Right renal pelvis (tissue), 4 donors: ENCODE measurements around the gene MRM1. TPM values are rescaled to one million over a fixed set of nuclear protein-coding genes. Genes with fewer than 3 reads are reported as not detected.
A peak's percentile ranks its signal among the peaks of the same experiment; 100 is the strongest.

ENCODE experiments used
- DNase-seq, 4 donors: peaks; one replicate each; pipeline ENCODE4 v3.0.0-alpha.2; 2013; ENCODE audit warnings: low read depth in 4 of 4, low spot score in 3 of 4, missing footprints in 1 of 4
- polyA plus RNA-seq, 4 donors: library from polyadenylated mRNA; unstranded; fragments of 120-200 nt; gene quantifications; one replicate each; pipeline ENCODE4 v1.2.1, GENCODE V29; 2013; ENCODE audit not compliant: insufficient read length in 4 of 4

Gene MRM1
- polyA plus RNA-seq, 4 donors = 3.7 to 4.9 (median 4.1) TPM

GRCh38 chr17:36629252-36629847, 28.0 kb downstream of the MRM1 start:
- peak in 2 of 4 donors; percentile 42 to 64 for DNase-seq

GRCh38 chr17:36629970-36630502, 28.7 kb downstream of the MRM1 start:
- DNase-seq = no peak

GRCh38 chr17:36631022-36631421, 29.6 kb downstream of the MRM1 start:
- no peak for DNase-seq

- DNase-seq = no peak
These were observed 31.8 kb downstream of the MRM1 start for GRCh38 chr17:36632916-36633771.

- DNase-seq = no peak
These were observed 39.0 kb downstream of the MRM1 start for GRCh38 chr17:36640346-36640745.

- no peak for DNase-seq
These were observed 39.5 kb downstream of the MRM1 start for GRCh38 chr17:36640836-36641235.

DNA sequence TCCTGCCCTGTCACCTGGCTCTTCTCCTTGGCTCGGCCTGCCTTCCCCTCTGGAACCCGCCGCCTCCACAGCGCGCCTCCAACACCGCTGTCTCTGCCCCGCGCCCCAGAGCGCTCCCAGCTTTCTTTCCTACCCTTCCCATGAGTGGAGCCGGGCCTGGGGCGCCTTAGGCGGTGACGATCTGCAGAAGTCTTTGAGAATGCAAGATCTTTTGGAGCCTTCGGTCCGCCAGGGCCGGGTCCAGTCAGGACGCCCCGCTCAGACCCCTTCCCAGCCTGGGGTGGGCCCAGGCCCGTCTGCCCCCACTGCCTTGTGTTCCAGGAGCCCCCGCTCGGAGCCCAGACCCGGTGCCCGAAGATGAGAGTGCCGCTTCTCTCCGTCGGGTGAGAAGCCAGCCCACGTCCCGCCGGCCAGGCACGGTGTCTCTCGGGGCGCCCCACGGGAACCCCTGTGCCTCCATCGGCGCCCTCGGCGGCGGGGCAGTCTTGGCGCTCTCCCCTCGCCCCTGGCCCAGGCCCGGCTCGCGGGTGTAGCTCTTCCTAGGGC, 40.0 kb downstream of the MRM1 start:
- DNase-seq = no peak

DNA sequence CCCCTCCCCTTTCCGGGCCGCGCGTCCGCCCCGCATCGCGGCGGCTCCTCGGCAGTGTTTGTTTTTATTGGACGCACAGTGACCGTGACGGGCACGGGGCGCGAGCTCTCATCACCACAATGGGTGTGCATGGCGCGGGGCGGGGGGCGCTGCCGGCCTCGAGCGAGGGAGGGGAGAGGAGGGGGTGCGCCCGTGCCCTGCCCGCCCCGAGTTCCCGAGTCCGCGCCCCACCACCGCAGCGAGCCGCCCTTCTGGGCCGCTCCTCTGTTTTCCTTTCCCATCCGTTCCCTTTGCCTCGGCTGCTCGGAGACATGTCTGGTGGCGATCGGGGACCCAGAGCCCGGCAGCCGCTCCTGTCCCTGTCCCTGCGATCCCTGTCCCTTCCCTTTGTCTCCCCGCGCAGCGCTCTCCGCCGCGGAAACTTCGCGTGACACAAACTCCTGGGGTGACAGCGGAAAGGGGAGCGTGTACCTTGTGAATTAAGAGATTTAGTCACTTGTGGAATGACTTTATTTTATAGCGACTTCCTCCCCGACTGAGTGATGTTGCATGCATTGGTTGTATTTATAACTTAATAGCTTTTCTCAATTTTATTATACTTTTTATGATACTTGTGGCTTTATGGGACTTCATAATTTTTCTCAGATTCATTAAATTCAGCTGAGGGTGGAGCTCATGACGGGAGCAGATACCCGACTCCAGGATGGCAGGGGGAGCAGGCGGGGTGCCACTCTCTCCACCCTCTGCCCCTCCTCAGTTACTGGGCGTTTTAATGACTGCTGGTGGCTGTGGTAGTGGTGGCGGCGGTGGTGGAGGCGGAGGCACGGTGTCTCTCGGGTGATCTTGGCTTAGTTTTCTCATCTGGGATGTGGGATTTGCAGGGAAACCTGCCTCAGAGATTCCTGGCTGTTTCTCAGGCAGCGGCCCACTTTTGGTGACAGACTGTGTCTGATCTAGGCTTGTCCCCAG, 40.8 kb downstream of the MRM1 start:
- DNase-seq = no peak

DNA sequence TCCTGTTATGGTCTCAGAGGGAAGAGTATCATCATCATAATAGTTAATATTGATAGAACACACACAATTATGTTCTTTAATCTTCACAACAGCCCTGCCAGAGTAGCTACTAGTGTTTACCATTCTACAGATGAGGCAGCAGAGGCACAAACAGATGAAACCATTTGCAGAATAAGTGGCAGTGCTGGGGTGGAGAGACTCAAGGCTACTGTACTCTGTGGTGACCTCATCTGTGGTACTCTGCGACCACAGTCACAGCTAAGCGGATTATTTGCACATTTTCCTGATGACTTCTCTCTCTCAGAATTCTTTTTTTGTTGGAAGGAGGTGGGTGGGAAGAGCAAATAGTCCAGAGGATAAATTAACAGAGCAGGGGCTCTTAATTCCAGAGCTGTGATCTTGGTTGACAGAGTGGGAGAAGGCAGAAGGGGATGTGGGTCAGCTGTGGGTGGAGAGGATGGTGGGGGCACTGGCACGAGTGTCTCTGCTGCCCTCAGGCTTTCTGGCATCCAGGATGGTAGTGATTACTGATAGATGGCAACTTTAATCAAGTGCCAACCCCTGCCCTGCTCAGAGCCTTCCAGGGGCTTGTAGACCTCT, 41.8 kb downstream of the MRM1 start:
- no peak for DNase-seq

DNA sequence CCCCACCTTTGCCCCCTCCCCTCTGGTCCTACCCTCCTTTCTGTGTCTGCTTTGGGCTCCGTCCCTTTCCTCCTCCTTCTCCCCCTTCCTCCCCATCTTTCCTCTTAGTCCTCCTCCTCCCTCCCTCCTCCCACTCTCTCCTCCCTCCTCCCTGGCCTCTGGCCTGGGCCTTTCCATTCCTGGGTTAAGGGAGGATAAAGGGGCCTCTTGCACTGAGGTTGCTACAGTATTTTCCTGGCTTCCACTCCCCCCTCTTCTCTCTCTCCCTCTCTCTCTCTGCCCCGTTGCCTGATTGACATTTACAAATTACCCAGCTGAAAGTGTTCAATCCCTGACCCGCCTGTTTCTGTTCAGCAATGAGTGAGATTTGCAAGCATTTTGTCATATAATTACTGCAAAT, 44.0 kb downstream of the MRM1 start:
- no peak for DNase-seq

GRCh38 chr17:36647636-36648035, 46.3 kb downstream of the MRM1 start:
- DNase-seq = no peak

DNA sequence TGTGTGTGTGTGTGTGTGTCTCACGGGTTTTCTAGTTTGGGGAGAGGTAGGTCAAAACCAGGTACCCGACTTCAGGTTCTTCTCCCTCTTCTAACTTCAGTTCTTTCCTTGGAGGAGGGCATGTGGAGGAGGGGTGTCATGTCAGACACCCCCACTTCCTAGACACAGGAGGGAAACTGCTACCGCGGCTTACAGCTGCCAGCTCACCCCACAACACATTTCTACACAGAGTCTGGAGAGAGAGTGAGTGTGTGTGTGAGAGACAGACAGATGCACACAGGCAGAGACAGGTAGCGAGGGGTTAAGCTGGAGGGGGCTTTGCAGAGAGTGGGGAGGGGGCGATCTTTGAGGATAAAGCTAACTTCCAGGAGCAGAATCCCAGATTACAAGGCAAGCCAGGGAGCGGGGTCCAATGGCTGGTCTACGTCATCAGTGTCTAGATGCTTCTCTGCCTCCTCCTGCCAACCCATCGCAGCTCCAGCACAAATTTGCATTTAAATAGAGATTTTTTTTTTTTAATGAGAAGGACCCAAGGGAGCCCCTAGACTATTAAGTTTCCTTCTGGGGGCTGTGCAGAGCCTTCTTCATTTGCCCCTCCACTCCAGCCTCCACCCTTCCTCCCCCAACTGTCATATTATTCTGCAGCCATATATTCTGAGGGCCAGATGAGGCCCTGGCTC, 48.9 kb downstream of the MRM1 start:
- no peak for DNase-seq

DNA sequence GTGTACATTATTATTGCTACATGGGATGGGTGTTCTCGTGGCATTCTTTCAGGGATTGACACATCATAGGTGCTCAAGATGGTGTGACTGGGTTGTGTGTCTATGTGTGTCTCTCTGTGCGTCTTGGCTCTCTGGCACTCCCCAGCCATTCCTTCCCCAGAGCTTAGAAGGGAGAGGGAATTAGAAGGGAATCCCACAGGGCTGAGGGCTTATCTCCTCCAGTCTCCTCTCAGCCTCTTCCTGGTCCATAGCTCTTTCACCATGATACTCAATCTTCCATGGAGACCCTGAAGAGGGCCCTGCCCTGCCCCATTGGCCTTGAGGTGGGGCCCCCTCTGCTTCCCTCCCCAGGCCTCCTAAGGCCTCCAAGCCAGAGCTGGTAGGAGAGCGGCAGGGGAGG, 52.0 kb downstream of the MRM1 start:
- no peak for DNase-seq

DNA sequence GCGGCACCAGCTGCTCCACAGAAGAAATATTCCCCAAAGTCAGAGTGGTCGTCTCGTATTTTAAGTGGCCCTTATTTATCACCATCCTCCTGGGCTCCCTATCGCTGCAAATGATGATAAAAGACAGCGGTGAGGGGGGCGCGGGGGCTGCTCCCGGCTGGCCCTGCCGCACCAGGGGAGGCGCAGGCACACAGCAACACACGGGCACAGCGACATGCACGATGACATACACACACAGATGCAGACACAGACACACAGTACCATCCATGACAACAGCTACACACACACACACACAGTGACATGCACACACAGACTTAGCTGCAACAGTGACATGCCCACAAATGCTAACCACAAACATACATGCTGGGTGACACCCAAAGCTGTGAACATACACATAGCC, 52.5 kb downstream of the MRM1 start:
- no peak for DNase-seq

DNA sequence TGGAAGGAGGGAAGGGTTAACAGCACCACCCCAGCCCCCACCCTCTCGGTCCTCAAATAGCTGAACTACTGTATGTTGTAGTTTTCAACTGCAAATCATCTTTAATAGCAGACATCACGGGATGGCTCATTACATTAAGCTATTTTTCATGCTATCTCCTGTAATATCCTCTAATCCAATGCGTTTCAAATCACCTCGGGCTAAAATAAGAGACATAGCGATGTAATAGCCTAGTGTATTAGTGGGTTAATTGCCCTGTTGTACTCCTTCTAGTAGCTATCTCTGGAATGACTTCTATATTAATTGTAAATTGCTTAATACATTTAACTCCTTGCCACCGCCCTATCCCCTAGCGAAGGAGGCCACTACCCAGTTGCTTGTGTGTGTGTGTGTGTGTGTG, 54.3 kb downstream of the MRM1 start:
- DNase-seq = no peak

GRCh38 chr17:36657390-36657762, 56.0 kb downstream of the MRM1 start:
- no peak for DNase-seq

DNA sequence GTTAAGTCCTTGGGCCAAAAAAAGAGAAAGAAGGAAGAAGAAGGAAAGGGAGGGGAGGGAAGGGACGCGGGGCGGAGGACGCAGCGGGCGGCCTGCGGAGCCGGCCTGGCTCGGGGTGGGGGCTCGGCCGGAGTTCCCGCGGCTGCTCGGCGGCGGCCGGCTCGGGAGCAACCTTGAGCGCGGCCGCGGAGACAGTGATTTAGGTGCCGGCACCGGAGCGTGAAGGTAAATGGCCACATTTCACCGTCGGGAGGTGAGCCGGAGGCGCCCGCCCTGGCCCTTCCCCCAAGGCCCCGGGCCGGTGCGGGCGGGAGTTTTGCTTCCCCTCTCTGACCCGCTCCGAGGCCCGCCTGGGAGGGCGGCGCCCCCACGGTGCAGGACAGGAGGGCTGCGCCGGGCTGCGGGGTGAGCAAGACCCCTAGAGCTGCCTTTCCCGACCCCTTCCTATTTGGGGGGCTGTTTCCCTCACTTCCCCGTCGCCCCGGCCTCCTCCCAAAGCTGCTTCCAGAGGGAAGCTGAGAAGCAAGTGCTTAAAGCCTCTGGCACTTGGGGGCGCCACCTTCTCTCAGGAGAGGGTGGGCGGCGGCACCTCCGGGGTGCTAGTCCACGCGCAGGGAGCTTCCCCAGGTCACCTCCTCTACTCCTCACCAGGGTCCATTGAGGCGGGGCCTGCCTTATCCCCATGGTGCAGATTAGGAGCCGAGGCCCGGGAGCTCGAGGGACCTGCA, 56.5 kb downstream of the MRM1 start:
- peak in 3 of 4 donors; percentile 45 to 65 (median 64) for DNase-seq
